Kasumi-1 (cell line): ENCODE measurements around the gene PCBD1.
"Not testable (repeated sequence)": the region's sequence is repeated elsewhere in the genome, so short reads cannot be mapped to it uniquely, and the experiment has no call there.

Source experiments
- DNase-seq, 2 experiments: peaks; one replicate each; lab custom pipeline; 2025; lab: John Stamatoyannopoulos, UW

PCBD1 gene

GRCh38 chr10:70863470-70864160, 24.8 kb downstream of the PCBD1 start:
- peak in 1 of 2 experiments; percentile 19 for DNase-seq

GRCh38 chr10:70861495-70862197, 26.7 kb downstream of the PCBD1 start:
- not testable (repeated sequence) for DNase-seq

GRCh38 chr10:70858759-70859158, 29.6 kb downstream of the PCBD1 start:
- no peak for DNase-seq

- no peak for DNase-seq
Measured at GRCh38 chr10:70856454-70856853, 31.9 kb downstream of the PCBD1 start.

GRCh38 chr10:70853457-70853856, 34.9 kb downstream of the PCBD1 start:
- no peak for DNase-seq

- no peak for DNase-seq
Measured at GRCh38 chr10:70853038-70853437, 35.3 kb downstream of the PCBD1 start.

GRCh38 chr10:70851597-70852475, 36.5 kb downstream of the PCBD1 start:
- no peak for DNase-seq

- DNase-seq: no peak
Measured at GRCh38 chr10:70850097-70850496, 38.3 kb downstream of the PCBD1 start.

- DNase-seq: no peak
Measured at GRCh38 chr10:70849582-70850016, 38.8 kb downstream of the PCBD1 start.

- DNase-seq: no peak
Measured at GRCh38 chr10:70847659-70848360, 40.6 kb downstream of the PCBD1 start.

GRCh38 chr10:70846795-70847194, 41.6 kb downstream of the PCBD1 start:
- no peak for DNase-seq

- no peak for DNase-seq
Measured at GRCh38 chr10:70845816-70846215, 42.5 kb downstream of the PCBD1 start.

GRCh38 chr10:70845256-70845655, 43.1 kb downstream of the PCBD1 start:
- DNase-seq: no peak

- no peak for DNase-seq
Measured at GRCh38 chr10:70843776-70844489, 44.4 kb downstream of the PCBD1 start.

GRCh38 chr10:70843333-70843732, 45.0 kb downstream of the PCBD1 start:
- DNase-seq: no peak

GRCh38 chr10:70840836-70841235, 47.5 kb downstream of the PCBD1 start:
- no peak for DNase-seq

GRCh38 chr10:70838270-70838805, 50.0 kb downstream of the PCBD1 start:
- no peak for DNase-seq

- no peak for DNase-seq
Measured at GRCh38 chr10:70837660-70838059, 50.7 kb downstream of the PCBD1 start.

- DNase-seq: no peak
Measured at GRCh38 chr10:70836319-70836718, 52.0 kb downstream of the PCBD1 start.

GRCh38 chr10:70834441-70835151, 53.8 kb downstream of the PCBD1 start:
- DNase-seq: peak; percentile 68 to 69
